GM18498 (cell line): Measurements from ENCODE around the gene ITPRIP.

ENCODE experiments used
- ATAC-seq: cut with Tn5 transposase; IDR thresholded peaks from one replicate; pipeline ENCODE4 v1.9.1; 2021; ENCODE audit warnings: mild to moderate bottlenecking, moderate library complexity; ENCODE audit not compliant: unreplicated experiment

The ITPRIP gene

GRCh38 chr10:104337985-104338735, at the start of gene ITPRIP:
ITPRIP (minus strand) TSS chr10:104338465; CDS start chr10:104316051, 22,414 bp downstream.
- ATAC-seq, result peak; percentile 71

GRCh38 chr10:104387130-104387888, 49.0 kb upstream of the ITPRIP start:
- ATAC-seq, result peak; percentile 82

- no peak for ATAC-seq
Observed at GRCh38 chr10:104380336-104380735, 42.1 kb upstream of the ITPRIP start.

- ATAC-seq, result no peak
Observed at GRCh38 chr10:104376784-104377300, 38.6 kb upstream of the ITPRIP start.

GRCh38 chr10:104374591-104374990, 36.3 kb upstream of the ITPRIP start:
- no peak for ATAC-seq

- no peak for ATAC-seq
Observed at GRCh38 chr10:104371753-104372152, 33.5 kb upstream of the ITPRIP start.

GRCh38 chr10:104368381-104368780, 30.1 kb upstream of the ITPRIP start:
- ATAC-seq, result no peak

- ATAC-seq, result no peak
Observed at GRCh38 chr10:104367904-104368303, 29.6 kb upstream of the ITPRIP start.

GRCh38 chr10:104359811-104360210, 21.5 kb upstream of the ITPRIP start:
- ATAC-seq, result no peak

- ATAC-seq, result peak; percentile 67
Observed at GRCh38 chr10:104353325-104354048, 15.2 kb upstream of the ITPRIP start, which contains the start of gene CFAP58. CFAP58 (plus strand) TSS chr10:104353833; CDS start chr10:104353898, 65 bp downstream.

GRCh38 chr10:104351919-104352318, 13.7 kb upstream of the ITPRIP start:
- no peak for ATAC-seq

GRCh38 chr10:104351061-104351702, 12.9 kb upstream of the ITPRIP start:
- ATAC-seq, result peak; percentile 15

GRCh38 chr10:104350127-104350635, 11.9 kb upstream of the ITPRIP start:
- ATAC-seq, result peak; percentile 52

GRCh38 chr10:104349623-104350126, 11.4 kb upstream of the ITPRIP start:
- ATAC-seq, result peak; percentile 56

GRCh38 chr10:104348601-104349000, 10.3 kb upstream of the ITPRIP start:
- ATAC-seq, result no peak

GRCh38 chr10:104347295-104348045, 9.2 kb upstream of the ITPRIP start:
- no peak for ATAC-seq

- ATAC-seq, result no peak
Observed at GRCh38 chr10:104345941-104346340, 7.7 kb upstream of the ITPRIP start.

- ATAC-seq, result no peak
Observed at GRCh38 chr10:104345515-104345914, 7.2 kb upstream of the ITPRIP start.

- no peak for ATAC-seq
Observed at GRCh38 chr10:104344219-104344618, 6.0 kb upstream of the ITPRIP start.
